C4-2B (cell line): Measurements from ENCODE around the gene NRXN3.

Experiments
- CTCF ChIP-seq: fragments of 450-650 bp; conservative IDR thresholded peaks from 2 replicates; pipeline ENCODE4 v1.5.1; 2017; ENCODE audit warnings: mild to moderate bottlenecking
- ZFX ChIP-seq: fragments of 450-650 bp; IDR thresholded peaks from 2 replicates; pipeline ENCODE4 v1.6.1; 2017

- TF ChIP-seq CTCF (no peak), ZFX (no peak)
These were observed at the start of gene NRXN3 for GRCh38 chr14:78170203-78170602.
